Measurements from ENCODE around the gene EIF3K. TPM values are rescaled to one million over a fixed set of nuclear protein-coding genes. Genes with fewer than 3 reads are reported as not detected.
A peak's percentile ranks its signal among the peaks of the same experiment; 100 is the strongest.

Gene EIF3K
- total RNA-seq, 2 donors from 2014 or later = 303 to 334 TPM

GRCh38 chr19:38617283-38617763 is 1.7 kb upstream of the EIF3K start:
- no peak overlapping the region for H3K27ac Mint-ChIP-seq
- H3K9me3 ChIP-seq (ENCODE audit: control insufficient read depth, low read length) = no peaks in the 10 kb centered on the region
- no peaks in the 10 kb centered on the region for H3K27me3 Mint-ChIP-seq (ENCODE audit: insufficient read depth)
- no peak for TF ChIP-seq CTCF (conservative IDR thresholded peaks at IDR 0.05)
- peaks cover 3% of the 10 kb centered on the region for H3K4me1 ChIP-seq (ENCODE audit: control insufficient read depth, insufficient read depth, low read length)
- H3K4me1 Mint-ChIP-seq = peaks cover 22% of the 10 kb centered on the region
- H3K4me3 Mint-ChIP-seq = no peak overlapping the region
- H3K9ac ChIP-seq (ENCODE audit: extremely low read depth, low read length, poor library complexity, severe bottlenecking) = no peak overlapping the region
- WGBS, 2 experiments (ENCODE audit: insufficient coverage in 1 of 2, insufficient read length in 1 of 2) = 96% methylated on average over 4 to 9 of the region's 9 CpGs
- no peaks in the 10 kb centered on the region for H3K27me3 ChIP-seq (ENCODE audit: control insufficient read depth, insufficient read depth, low read length, poor library complexity, severe bottlenecking)
- H3K36me3 ChIP-seq (ENCODE audit: control insufficient read depth, insufficient read depth, low read length) = peaks cover 21% of the 10 kb centered on the region
- no peak for DNase-seq
- no peak overlapping the region for H3K27ac ChIP-seq (ENCODE audit: low read depth, low read length)
- peaks cover 15% of the 10 kb centered on the region for H3K36me3 Mint-ChIP-seq (ENCODE audit: low read depth)
- H3K4me3 ChIP-seq (ENCODE audit: low read length) = no peak overlapping the region
- H3K9me3 Mint-ChIP-seq = no peaks in the 10 kb centered on the region

DNA sequence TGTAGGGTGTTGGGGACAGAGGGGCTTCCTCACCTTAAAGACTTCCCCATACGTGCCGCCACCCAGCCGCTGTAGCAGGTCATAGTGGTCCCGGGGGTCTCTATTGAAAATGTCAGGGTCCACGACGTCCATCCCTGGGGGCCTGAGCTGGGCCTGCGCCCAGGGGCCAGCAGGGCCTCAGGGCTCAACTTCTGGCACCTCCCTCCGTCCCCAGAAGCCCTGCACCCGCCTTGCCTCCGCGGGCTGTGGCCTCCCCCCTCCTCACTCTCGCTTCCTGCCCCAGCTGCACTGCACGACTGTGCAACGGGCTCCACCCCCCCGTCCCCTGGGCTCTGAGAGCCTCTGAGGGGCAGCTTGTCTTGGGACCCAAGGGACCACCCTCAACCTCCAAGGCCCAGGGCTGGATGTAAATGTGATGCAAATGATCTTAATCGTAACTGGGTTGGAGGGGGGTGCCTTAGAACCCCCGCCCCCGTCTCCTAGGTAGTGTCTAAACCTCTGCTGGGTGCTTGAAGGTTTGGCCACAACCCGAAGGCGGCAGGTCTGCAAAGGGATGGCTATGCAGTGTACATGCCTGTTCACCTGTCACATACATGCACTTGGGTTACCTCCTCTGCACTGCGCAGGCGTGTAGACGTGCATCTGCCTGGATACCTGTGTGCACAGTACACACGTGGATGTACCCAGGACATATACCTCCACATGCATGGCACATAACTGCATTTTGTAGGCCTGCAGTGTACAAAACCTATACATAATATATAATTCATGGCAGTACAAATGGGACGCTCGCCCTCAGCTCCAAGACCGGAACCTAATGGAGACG is 1.0 kb upstream of the EIF3K start, which contains the start of gene MAP4K1:
TSS of gene MAP4K1 (minus strand) at position 190 of the 826 bp plus-strand sequence. CDS start at position 132, 58 bp downstream.
- Mint-ChIP-seq H3K36me3 (ENCODE audit: low read depth) (peaks cover 21% of the 10 kb centered on the region), H3K27ac (peak within 1 kb of the TSS; percentile 92), H3K27me3 (ENCODE audit: insufficient read depth) (no peaks in the 10 kb centered on the region), H3K4me1 (peaks cover 25% of the 10 kb centered on the region), H3K9me3 (no peaks in the 10 kb centered on the region), H3K4me3 (peak within 1 kb of the TSS; percentile 99)
- TF ChIP-seq CTCF (conservative IDR thresholded peaks at IDR 0.05) = no peak
- Histone ChIP-seq H3K9ac (ENCODE audit: extremely low read depth, low read length, poor library complexity, severe bottlenecking) (peak within 1 kb of the TSS; percentile 65), H3K36me3 (ENCODE audit: control insufficient read depth, insufficient read depth, low read length) (peaks cover 21% of the 10 kb centered on the region), H3K4me3 (ENCODE audit: low read length) (peak within 1 kb of the TSS; percentile 94), H3K27ac (ENCODE audit: low read depth, low read length) (peak within 1 kb of the TSS; percentile 50), H3K4me1 (ENCODE audit: control insufficient read depth, insufficient read depth, low read length) (peaks cover 3% of the 10 kb centered on the region), H3K9me3 (ENCODE audit: control insufficient read depth, low read length) (no peaks in the 10 kb centered on the region), H3K27me3 (ENCODE audit: control insufficient read depth, insufficient read depth, low read length, poor library complexity, severe bottlenecking) (no peaks in the 10 kb centered on the region)
- WGBS, 2 experiments (ENCODE audit: insufficient coverage in 1 of 2, insufficient read length in 1 of 2) = 84 to 86% methylated on average over 15 to 28 of the region's 28 CpGs
- peak; percentile 69 for DNase-seq

GRCh38 chr19:38619361-38620174 is 580 bp downstream of the EIF3K start:
- no peaks in the 10 kb centered on the region for H3K9me3 Mint-ChIP-seq

More at GRCh38 chr19:38619361-38620174, 580 bp downstream of the EIF3K start:
- Mint-ChIP-seq H3K4me3 (peak overlapping the region; percentile 99), H3K4me1 (peaks cover 25% of the 10 kb centered on the region), H3K27ac (peak overlapping the region; percentile 98), H3K27me3 (ENCODE audit: insufficient read depth) (no peaks in the 10 kb centered on the region), H3K36me3 (ENCODE audit: low read depth) (peaks cover 34% of the 10 kb centered on the region)
- no peak for TF ChIP-seq CTCF (conservative IDR thresholded peaks at IDR 0.05)
- H3K9ac ChIP-seq (ENCODE audit: extremely low read depth, low read length, poor library complexity, severe bottlenecking) = peak overlapping the region; percentile 87
- peak overlapping the region; percentile 94 for H3K4me3 ChIP-seq (ENCODE audit: low read length)
- no peaks in the 10 kb centered on the region for H3K27me3 ChIP-seq (ENCODE audit: control insufficient read depth, insufficient read depth, low read length, poor library complexity, severe bottlenecking)
- no peaks in the 10 kb centered on the region for H3K9me3 ChIP-seq (ENCODE audit: control insufficient read depth, low read length)
- H3K4me1 ChIP-seq (ENCODE audit: control insufficient read depth, insufficient read depth, low read length) = peaks cover 3% of the 10 kb centered on the region
- no peak overlapping the region for H3K27ac ChIP-seq (ENCODE audit: low read depth, low read length)
- peak; percentile 42 for DNase-seq
- peaks cover 27% of the 10 kb centered on the region for H3K36me3 ChIP-seq (ENCODE audit: control insufficient read depth, insufficient read depth, low read length)
- WGBS, 2 experiments (ENCODE audit: insufficient coverage in 1 of 2, insufficient read length in 1 of 2) = 22% methylated on average over 18 to 21 of the region's 21 CpGs
